A549 (cell line): ENCODE results near the gene TOMM40L. TPM values are rescaled to one million over a fixed set of nuclear protein-coding genes. Genes with fewer than 3 reads are reported as not detected.

Experiments
- ATAC-seq, 2 experiments: fragments of 200-7000 bp in 1 of 2; fragments of >200 bp in 1 of 2; cut with Nextera tagmentation in 1 of 2; cut with Tn5 transposase in 1 of 2; 3 replicates each; pipeline versions ENCODE4 v1.8.0 to v1.9.1; 2018 to 2020; ENCODE audit warnings: mild to moderate bottlenecking in 1 of 2, moderate library complexity in 1 of 2
- CTCF ChIA-PET: fragments of 300-600 bp; sonication (Branson Sonifier 250); formaldehyde crosslinking; extraction: SDS; loops from one replicate; lab custom pipeline; 2021; ENCODE audit warnings: antibody characterized with exemption, inconsistent platforms; lab: Yijun Ruan, JAX
- POLR2A ChIA-PET: fragments of 350-600 bp; formaldehyde crosslinking; extraction: SDS; loops from one replicate; lab custom pipeline; 2021; ENCODE audit warnings: antibody characterized with exemption, inconsistent platforms; lab: Yijun Ruan, JAX
- DNase-seq, 2 experiments: peaks; one replicate each; pipeline versions ENCODE4 v3.0.0 to v3.0.0-alpha.2; 2011 to 2016; ENCODE audit warnings: low read depth in 1 of 2, low spot score in 1 of 2
- FAIRE-seq: peaks from 2 replicates; lab custom pipeline; 2011; peaks lifted over from hg19 to GRCh38; lab: Jason Lieb, UNC
- H3K27ac ChIP-seq, 2 experiments: fragments of >200 bp; sonication (Bioruptor Twin); formaldehyde crosslinking; 3 replicates each; pipeline ENCODE4 v1.5.1; 2016 to 2017
- H3K4me1 ChIP-seq: fragments of >200 bp; sonication (Bioruptor Twin); formaldehyde crosslinking; 3 replicates; pipeline ENCODE4 v1.6.1; 2016
- H3K4me2 ChIP-seq: fragments of >200 bp; sonication (Bioruptor Twin); formaldehyde crosslinking; 3 replicates; pipeline ENCODE4 v1.6.1; 2016
- H3K4me3 ChIP-seq: fragments of >200 bp; sonication (Bioruptor Twin); formaldehyde crosslinking; 3 replicates; pipeline ENCODE4 v1.5.1; 2016
- H3K9me3 ChIP-seq: fragments of >200 bp; sonication (Bioruptor Twin); formaldehyde crosslinking; 3 replicates; pipeline ENCODE4 v1.6.1; 2016
- BHLHE40 ChIP-seq: IDR thresholded peaks from 2 replicates; pipeline ENCODE4 v1.6.1; 2012; ENCODE audit warnings: low read depth, low read length, inconsistent platforms
- CBX2 ChIP-seq: fragments of 200-600 bp; sonication (generic); IDR thresholded peaks from 2 replicates; pipeline ENCODE4 v1.6.1; 2016; ENCODE audit warnings: low read depth, mild to moderate bottlenecking, borderline replicate concordance
- CBX8 ChIP-seq: fragments of 200-600 bp; sonication (generic); IDR thresholded peaks from 2 replicates; pipeline ENCODE4 v1.6.1; 2016
- CHD4 ChIP-seq: fragments of 200-600 bp; sonication (generic); IDR thresholded peaks from 2 replicates; pipeline ENCODE4 v1.6.1; 2016; ENCODE audit warnings: antibody characterized with exemption, mild to moderate bottlenecking, borderline replicate concordance
- EHF ChIP-seq: fragments of 250-450 bp; sonication (Bioruptor Pico); IDR thresholded peaks from 2 replicates; pipeline ENCODE4 v1.5.0; 2020; ENCODE audit warnings: mild to moderate bottlenecking
- EHMT2 ChIP-seq: fragments of 200-600 bp; sonication (generic); IDR thresholded peaks from 2 replicates; pipeline ENCODE4 v1.6.1; 2016; ENCODE audit warnings: antibody characterized with exemption, low read depth, mild to moderate bottlenecking, moderate library complexity
- EP300 ChIP-seq, 2 experiments: fragments of >200 bp; sonication (Bioruptor Twin); formaldehyde crosslinking; IDR thresholded peaks; 2 replicates in 1 of 2; 3 replicates in 1 of 2; pipeline ENCODE4 v1.6.1; 2016 to 2017
- FOSB ChIP-seq: fragments of 250-450 bp; sonication (Bioruptor Pico); IDR thresholded peaks from 2 replicates; pipeline ENCODE4 v1.5.0; 2020; ENCODE audit warnings: mild to moderate bottlenecking, moderate library complexity
- FOSL2 ChIP-seq, 2 experiments: fragments of 450-650 bp in 1 of 2; fragments of >200 bp in 1 of 2; sonication (Bioruptor Twin) in 1 of 2; formaldehyde crosslinking; IDR thresholded peaks; 2 replicates each; pipeline versions ENCODE4 v1.5.0 to v1.6.1; 2016 to 2020; ENCODE audit warnings: mild to moderate bottlenecking in 1 of 2, moderate library complexity in 1 of 2
- FOXS1 ChIP-seq: fragments of 250-450 bp; sonication (Bioruptor Pico); IDR thresholded peaks from 2 replicates; pipeline ENCODE4 v1.5.0; 2020; ENCODE audit warnings: mild to moderate bottlenecking, moderate library complexity
- GATA3 ChIP-seq: IDR thresholded peaks from 2 replicates; pipeline ENCODE4 v1.6.1; 2012; ENCODE audit warnings: borderline replicate concordance
- HDAC2 ChIP-seq: fragments of 200-600 bp; sonication (generic); IDR thresholded peaks from 2 replicates; pipeline ENCODE4 v1.6.1; 2016
- HOXB13 ChIP-seq: fragments of 250-450 bp; sonication (Bioruptor Pico); IDR thresholded peaks from 2 replicates; pipeline ENCODE4 v1.5.0; 2020; ENCODE audit warnings: low read depth, mild to moderate bottlenecking, moderate library complexity
- JUN ChIP-seq, 2 experiments: fragments of >200 bp; sonication (Bioruptor Twin); formaldehyde crosslinking; IDR thresholded peaks; 2 replicates in 1 of 2; 3 replicates in 1 of 2; pipeline ENCODE4 v1.6.1; 2016 to 2017
- MAFK ChIP-seq: fragments of 450-650 bp; IDR thresholded peaks from 2 replicates; pipeline ENCODE4 v1.6.1; 2014; ENCODE audit not compliant: partially characterized antibody
- MAZ ChIP-seq: fragments of 150-350 bp; IDR thresholded peaks from 2 replicates; pipeline ENCODE4 v1.6.1; 2014; ENCODE audit warnings: antibody characterized with exemption, low read depth, low read length, borderline replicate concordance
- NFE2L2 ChIP-seq: fragments of 150-350 bp; conservative IDR thresholded peaks from 2 replicates; pipeline ENCODE4 v1.6.1; 2014; ENCODE audit warnings: low read length
- POLR2AphosphoS2 ChIP-seq: conservative IDR thresholded peaks from 2 replicates; pipeline ENCODE4 v1.6.1; 2012; ENCODE audit warnings: low read length, improper control_type of control experiment, inconsistent platforms
- RAD21 ChIP-seq, 2 experiments: fragments of >200 bp in 1 of 2; sonication (Bioruptor Twin) in 1 of 2; formaldehyde crosslinking in 1 of 2; IDR thresholded peaks in 1 of 2; conservative IDR thresholded peaks in 1 of 2; 2 replicates in 1 of 2; 3 replicates in 1 of 2; pipeline ENCODE4 v1.6.1; 2012 to 2018; ENCODE audit warnings: inconsistent platforms in 1 of 2
- RCOR1 ChIP-seq: fragments of 150-350 bp; IDR thresholded peaks from 2 replicates; pipeline ENCODE4 v1.6.1; 2014; ENCODE audit warnings: antibody characterized with exemption, low read length, low read depth
- RFX5 ChIP-seq: fragments of 450-650 bp; IDR thresholded peaks from 2 replicates; pipeline ENCODE4 v1.7.1; 2014; ENCODE audit warnings: antibody characterized with exemption, mild to moderate bottlenecking, moderate library complexity
- ZC3H11A ChIP-seq: fragments of 450-650 bp; IDR thresholded peaks from 2 replicates; pipeline ENCODE4 v1.6.1; 2014; ENCODE audit warnings: antibody characterized with exemption, mild to moderate bottlenecking
- ZNF302 ChIP-seq: fragments of 250-450 bp; sonication (Bioruptor Pico); IDR thresholded peaks from 2 replicates; pipeline ENCODE4 v1.9.0; 2021; ENCODE audit warnings: inconsistent platforms, mild to moderate bottlenecking, moderate library complexity
- WGBS: methylation state at CpG from one replicate; pipeline ENCODE4 v1.1.6; 2017; ENCODE audit errors: missing lambda C conversion rate; 5-methylcytosine and 5-hydroxymethylcytosine counted together
- polyA plus RNA-seq, 4 experiments: library from polyadenylated mRNA; depleted of rRNA in 3 of 4; stranded (reverse); fragments of >200 nt; fragmentation: RNase III in 1 of 4; extraction: RNeasy Plus Mini Kit Qiagen cat#74134 plus additional on column Dnase treatment in 1 of 4; gene quantifications; 2 replicates in 3 of 4; 3 replicates in 1 of 4; pipeline ENCODE4 v1.2.3, GENCODE V29; 2011 to 2017
- TF ChIP-seq, protein P1 (sequence below): IDR thresholded peaks from 2 replicates; pipeline ENCODE4 v1.6.1; 2012; ENCODE audit warnings: low read depth, borderline replicate concordance
- TF ChIP-seq, protein P2 (sequence below): fragments of >200 bp; sonication (Bioruptor Twin); formaldehyde crosslinking; IDR thresholded peaks from 2 replicates; pipeline ENCODE4 v1.6.1; 2016
- TF ChIP-seq, protein P3 (sequence below): fragments of 200-600 bp; sonication (generic); IDR thresholded peaks from 2 replicates; pipeline ENCODE4 v1.6.1; 2016; ENCODE audit warnings: antibody characterized with exemption, mild to moderate bottlenecking, moderate library complexity
- TF ChIP-seq, protein P4 (sequence below): fragments of >200 bp; sonication (Bioruptor Twin); formaldehyde crosslinking; IDR thresholded peaks from 3 replicates; pipeline ENCODE4 v1.5.1; 2016
- TF ChIP-seq, protein P5 (sequence below): IDR thresholded peaks from 2 replicates; pipeline ENCODE4 v1.6.1; 2012
- TF ChIP-seq, protein P6 (sequence below): fragments of >200 bp; sonication (Bioruptor Twin); formaldehyde crosslinking; IDR thresholded peaks from 3 replicates; pipeline ENCODE4 v1.6.1; 2016
- TF ChIP-seq, protein P7 (sequence below): IDR thresholded peaks from 2 replicates; pipeline ENCODE4 v1.6.1; 2012

Gene TOMM40L
- polyA plus RNA-seq, 2 of the 4 experiments (the other 2 are of a cell fraction), result 6.3 to 10.2 TPM

DNA sequence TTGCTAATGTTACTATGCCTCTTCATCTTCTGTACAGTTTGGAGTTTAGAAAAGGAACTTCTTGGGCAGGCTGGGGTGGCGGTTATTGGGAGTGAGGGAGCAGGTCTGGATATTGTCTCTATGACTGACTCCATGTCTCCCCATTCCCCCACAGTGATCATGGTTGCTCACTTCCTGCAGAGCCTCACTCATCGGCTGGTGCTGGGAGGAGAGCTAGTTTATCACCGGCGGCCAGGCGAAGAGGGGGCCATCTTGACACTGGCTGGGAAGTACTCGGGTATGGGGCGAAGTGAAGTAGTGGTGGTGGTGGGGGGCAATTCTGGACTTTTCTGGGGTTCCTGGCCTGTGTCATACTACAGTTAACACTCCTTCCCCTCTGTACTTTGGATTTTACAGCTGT is 2.2 kb downstream of the TOMM40L start:
- no peak for DNase-seq
- no peak for FAIRE-seq
- Histone ChIP-seq H3K4me2 (no peak overlapping the region), H3K4me1 (peaks cover 13% of the 10 kb centered on the region), H3K9me3 (no peaks in the 10 kb centered on the region), H3K4me3 (no peak overlapping the region), H3K27ac (no peak overlapping the region)
- ChIA-PET CTCF (interaction anchor here (0.7 to 20.1 kb wide), 23 partner anchors 10 to 156 kb away, joined by 3 to 319 read pairs (median 9); partner anchors contain the start of genes FCER1G, NDUFS2, NR1I3 and PCP4L1), POLR2A (no interaction called here)
- 96% methylated on average over 7 of the region's 7 CpGs for WGBS
- TF ChIP-seq POLR2AphosphoS2 (no peak), RFX5 (no peak), CBX8 (no peak), NFE2L2 (no peak), JUN (IDR thresholded peaks at IDR 0.05) (no peak), EHF (CRISPR knock-in tag) (no peak), CHD4 (no peak), HDAC2 (no peak), RAD21 (conservative IDR thresholded peaks at IDR 0.05 in 1 of 2, IDR thresholded peaks at IDR 0.05 in 1 of 2) (no peak), HOXB13 (CRISPR knock-in tag) (no peak), EP300 (IDR thresholded peaks at IDR 0.05) (no peak), MAZ (no peak), CBX2 (no peak), ZNF302 (no peak), ZC3H11A (no peak), FOSB (no peak)
- TF ChIP-seq, protein P1, sequence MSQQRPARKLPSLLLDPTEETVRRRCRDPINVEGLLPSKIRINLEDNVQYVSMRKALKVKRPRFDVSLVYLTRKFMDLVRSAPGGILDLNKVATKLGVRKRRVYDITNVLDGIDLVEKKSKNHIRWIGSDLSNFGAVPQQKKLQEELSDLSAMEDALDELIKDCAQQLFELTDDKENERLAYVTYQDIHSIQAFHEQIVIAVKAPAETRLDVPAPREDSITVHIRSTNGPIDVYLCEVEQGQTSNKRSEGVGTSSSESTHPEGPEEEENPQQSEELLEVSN, result no peak
- TF ChIP-seq, protein P2, sequence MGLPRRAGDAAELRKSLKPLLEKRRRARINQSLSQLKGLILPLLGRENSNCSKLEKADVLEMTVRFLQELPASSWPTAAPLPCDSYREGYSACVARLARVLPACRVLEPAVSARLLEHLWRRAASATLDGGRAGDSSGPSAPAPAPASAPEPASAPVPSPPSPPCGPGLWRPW, result no peak
- TF ChIP-seq, protein P3, sequence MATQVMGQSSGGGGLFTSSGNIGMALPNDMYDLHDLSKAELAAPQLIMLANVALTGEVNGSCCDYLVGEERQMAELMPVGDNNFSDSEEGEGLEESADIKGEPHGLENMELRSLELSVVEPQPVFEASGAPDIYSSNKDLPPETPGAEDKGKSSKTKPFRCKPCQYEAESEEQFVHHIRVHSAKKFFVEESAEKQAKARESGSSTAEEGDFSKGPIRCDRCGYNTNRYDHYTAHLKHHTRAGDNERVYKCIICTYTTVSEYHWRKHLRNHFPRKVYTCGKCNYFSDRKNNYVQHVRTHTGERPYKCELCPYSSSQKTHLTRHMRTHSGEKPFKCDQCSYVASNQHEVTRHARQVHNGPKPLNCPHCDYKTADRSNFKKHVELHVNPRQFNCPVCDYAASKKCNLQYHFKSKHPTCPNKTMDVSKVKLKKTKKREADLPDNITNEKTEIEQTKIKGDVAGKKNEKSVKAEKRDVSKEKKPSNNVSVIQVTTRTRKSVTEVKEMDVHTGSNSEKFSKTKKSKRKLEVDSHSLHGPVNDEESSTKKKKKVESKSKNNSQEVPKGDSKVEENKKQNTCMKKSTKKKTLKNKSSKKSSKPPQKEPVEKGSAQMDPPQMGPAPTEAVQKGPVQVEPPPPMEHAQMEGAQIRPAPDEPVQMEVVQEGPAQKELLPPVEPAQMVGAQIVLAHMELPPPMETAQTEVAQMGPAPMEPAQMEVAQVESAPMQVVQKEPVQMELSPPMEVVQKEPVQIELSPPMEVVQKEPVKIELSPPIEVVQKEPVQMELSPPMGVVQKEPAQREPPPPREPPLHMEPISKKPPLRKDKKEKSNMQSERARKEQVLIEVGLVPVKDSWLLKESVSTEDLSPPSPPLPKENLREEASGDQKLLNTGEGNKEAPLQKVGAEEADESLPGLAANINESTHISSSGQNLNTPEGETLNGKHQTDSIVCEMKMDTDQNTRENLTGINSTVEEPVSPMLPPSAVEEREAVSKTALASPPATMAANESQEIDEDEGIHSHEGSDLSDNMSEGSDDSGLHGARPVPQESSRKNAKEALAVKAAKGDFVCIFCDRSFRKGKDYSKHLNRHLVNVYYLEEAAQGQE, result no peak
- TF ChIP-seq, protein P4, sequence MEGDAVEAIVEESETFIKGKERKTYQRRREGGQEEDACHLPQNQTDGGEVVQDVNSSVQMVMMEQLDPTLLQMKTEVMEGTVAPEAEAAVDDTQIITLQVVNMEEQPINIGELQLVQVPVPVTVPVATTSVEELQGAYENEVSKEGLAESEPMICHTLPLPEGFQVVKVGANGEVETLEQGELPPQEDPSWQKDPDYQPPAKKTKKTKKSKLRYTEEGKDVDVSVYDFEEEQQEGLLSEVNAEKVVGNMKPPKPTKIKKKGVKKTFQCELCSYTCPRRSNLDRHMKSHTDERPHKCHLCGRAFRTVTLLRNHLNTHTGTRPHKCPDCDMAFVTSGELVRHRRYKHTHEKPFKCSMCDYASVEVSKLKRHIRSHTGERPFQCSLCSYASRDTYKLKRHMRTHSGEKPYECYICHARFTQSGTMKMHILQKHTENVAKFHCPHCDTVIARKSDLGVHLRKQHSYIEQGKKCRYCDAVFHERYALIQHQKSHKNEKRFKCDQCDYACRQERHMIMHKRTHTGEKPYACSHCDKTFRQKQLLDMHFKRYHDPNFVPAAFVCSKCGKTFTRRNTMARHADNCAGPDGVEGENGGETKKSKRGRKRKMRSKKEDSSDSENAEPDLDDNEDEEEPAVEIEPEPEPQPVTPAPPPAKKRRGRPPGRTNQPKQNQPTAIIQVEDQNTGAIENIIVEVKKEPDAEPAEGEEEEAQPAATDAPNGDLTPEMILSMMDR, result no peak
- no peak for ATAC-seq

DNA sequence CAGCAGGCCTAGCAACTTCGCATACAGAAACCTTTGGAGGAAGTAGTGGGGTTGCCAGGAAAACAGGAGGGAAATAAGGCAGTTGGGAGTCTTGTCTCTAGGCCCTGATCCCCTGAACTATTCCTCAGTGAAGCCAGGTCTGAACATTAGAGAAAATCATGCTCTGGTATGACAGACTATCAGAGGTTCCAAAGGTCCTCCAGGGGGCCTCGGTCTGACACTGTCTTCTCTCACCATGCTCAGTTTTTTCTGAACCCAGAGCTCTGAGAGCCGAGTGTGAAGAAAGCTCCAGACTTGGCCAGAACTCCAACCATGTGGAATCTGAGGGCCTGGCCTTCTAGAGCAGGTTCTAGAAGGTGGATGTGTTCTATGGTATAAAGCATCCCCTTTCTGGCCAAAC is 4.0 kb downstream of the TOMM40L start:
- H3K4me1 ChIP-seq, result peaks cover 13% of the 10 kb centered on the region
- no peaks in the 10 kb centered on the region for H3K9me3 ChIP-seq
- H3K4me2 ChIP-seq, result no peak overlapping the region
- 62% methylated on average over 3 of the region's 3 CpGs for WGBS
- ATAC-seq, result no peak
- ChIA-PET CTCF (interaction anchor here (0.8 to 20.1 kb wide), 15 partner anchors 12 to 154 kb away, joined by 3 to 319 read pairs (median 6); partner anchors contain the start of genes FCER1G and NDUFS2), POLR2A (no interaction called here)
- H3K27ac ChIP-seq, result no peak overlapping the region
- FAIRE-seq, result no peak
- H3K4me3 ChIP-seq, result no peak overlapping the region
- no peak for DNase-seq
- no peak for TF ChIP-seq EHMT2
- no peak for TF ChIP-seq CBX2
- TF ChIP-seq BHLHE40, result no peak
- TF ChIP-seq CBX8, result no peak
- no peak for TF ChIP-seq FOSL2 (IDR thresholded peaks at IDR 0.05)
- TF ChIP-seq FOSL2 (CRISPR knock-in tag; IDR thresholded peaks at IDR 0.05), result no peak
- no peak for TF ChIP-seq EP300 (IDR thresholded peaks at IDR 0.05)
- TF ChIP-seq, protein P5, sequence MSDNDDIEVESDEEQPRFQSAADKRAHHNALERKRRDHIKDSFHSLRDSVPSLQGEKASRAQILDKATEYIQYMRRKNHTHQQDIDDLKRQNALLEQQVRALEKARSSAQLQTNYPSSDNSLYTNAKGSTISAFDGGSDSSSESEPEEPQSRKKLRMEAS, result no peak
- TF ChIP-seq FOXS1 (CRISPR knock-in tag), result no peak
- TF ChIP-seq, protein P6, sequence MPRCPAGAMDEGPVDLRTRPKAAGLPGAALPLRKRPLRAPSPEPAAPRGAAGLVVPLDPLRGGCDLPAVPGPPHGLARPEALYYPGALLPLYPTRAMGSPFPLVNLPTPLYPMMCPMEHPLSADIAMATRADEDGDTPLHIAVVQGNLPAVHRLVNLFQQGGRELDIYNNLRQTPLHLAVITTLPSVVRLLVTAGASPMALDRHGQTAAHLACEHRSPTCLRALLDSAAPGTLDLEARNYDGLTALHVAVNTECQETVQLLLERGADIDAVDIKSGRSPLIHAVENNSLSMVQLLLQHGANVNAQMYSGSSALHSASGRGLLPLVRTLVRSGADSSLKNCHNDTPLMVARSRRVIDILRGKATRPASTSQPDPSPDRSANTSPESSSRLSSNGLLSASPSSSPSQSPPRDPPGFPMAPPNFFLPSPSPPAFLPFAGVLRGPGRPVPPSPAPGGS, result no peak
- TF ChIP-seq RCOR1, result no peak
- no peak for TF ChIP-seq EHF (CRISPR knock-in tag)
- no peak for TF ChIP-seq MAFK
- TF ChIP-seq, protein P2, result no peak
- no peak for TF ChIP-seq HDAC2
- TF ChIP-seq NFE2L2, result no peak
- TF ChIP-seq FOSB, result no peak
- no peak for TF ChIP-seq GATA3
- TF ChIP-seq, protein P7, sequence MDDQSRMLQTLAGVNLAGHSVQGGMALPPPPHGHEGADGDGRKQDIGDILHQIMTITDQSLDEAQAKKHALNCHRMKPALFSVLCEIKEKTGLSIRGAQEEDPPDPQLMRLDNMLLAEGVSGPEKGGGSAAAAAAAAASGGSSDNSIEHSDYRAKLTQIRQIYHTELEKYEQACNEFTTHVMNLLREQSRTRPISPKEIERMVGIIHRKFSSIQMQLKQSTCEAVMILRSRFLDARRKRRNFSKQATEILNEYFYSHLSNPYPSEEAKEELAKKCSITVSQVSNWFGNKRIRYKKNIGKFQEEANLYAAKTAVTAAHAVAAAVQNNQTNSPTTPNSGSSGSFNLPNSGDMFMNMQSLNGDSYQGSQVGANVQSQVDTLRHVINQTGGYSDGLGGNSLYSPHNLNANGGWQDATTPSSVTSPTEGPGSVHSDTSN, result no peak
